Measurements from ENCODE around the gene DNMT1. TPM values are rescaled to one million over a fixed set of nuclear protein-coding genes. Genes with fewer than 3 reads are reported as not detected.

Gene DNMT1
- polyA plus RNA-seq, 1 donor (not counting 4 experiments of a cell fraction or from before 2014, with no cell fraction given), result 52.0 TPM

DNA sequence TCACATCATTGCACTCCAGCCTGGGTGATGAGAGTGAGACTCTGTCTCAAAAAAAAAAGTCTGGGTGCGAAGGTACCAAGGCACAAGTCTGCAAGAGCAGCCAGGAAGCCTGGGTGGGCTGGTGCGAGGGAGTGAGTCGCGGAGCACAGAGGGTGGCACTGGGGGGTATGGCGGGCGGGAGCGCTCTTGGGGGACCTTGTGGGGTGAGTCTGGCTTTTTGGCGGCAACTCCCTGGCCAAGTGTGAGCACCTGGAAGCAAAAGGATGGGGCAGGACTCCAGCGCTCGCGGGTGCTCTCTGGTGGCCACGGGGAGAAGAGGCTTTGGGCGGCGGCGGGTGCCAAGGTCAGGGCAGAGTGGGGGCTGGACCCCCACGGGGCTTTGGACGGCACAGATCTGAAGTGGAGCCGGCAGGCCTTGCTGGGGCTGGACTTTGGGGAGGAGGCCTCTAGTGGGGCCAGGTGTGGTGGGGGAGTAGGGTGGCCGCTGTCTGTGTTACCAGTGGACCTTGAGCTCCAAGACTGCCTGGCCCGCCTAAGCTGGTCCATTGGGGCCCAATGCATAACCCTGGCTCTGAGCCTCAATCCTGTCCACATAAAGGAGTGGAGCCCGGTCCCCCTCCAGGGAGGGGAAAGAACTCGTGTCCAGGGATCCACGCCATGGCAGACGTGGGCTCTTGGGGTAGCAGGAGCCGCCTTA is 81.7 kb downstream of the DNMT1 start:
- no peak overlapping the region for H3K27ac ChIP-seq (ENCODE audit: control insufficient read depth, insufficient read depth, low read length)
- dilution Hi-C loops (cut with MboI; ENCODE audit: extremely low pct_ligation_motif_present, low sequenced_read_pairs), result no loop called here
- H3K9ac ChIP-seq (ENCODE audit: control insufficient read depth, extremely low read depth, insufficient read depth, low read length), result no peak overlapping the region
- H3K4me1 ChIP-seq (ENCODE audit: control insufficient read depth, extremely low read depth, insufficient read depth, low read length), result peaks cover 2% of the 10 kb centered on the region
- TF ChIP-seq EZH2 (IDR thresholded peaks at IDR 0.05; ENCODE audit: low read length), result no peak
- TF ChIP-seq, protein P1, sequence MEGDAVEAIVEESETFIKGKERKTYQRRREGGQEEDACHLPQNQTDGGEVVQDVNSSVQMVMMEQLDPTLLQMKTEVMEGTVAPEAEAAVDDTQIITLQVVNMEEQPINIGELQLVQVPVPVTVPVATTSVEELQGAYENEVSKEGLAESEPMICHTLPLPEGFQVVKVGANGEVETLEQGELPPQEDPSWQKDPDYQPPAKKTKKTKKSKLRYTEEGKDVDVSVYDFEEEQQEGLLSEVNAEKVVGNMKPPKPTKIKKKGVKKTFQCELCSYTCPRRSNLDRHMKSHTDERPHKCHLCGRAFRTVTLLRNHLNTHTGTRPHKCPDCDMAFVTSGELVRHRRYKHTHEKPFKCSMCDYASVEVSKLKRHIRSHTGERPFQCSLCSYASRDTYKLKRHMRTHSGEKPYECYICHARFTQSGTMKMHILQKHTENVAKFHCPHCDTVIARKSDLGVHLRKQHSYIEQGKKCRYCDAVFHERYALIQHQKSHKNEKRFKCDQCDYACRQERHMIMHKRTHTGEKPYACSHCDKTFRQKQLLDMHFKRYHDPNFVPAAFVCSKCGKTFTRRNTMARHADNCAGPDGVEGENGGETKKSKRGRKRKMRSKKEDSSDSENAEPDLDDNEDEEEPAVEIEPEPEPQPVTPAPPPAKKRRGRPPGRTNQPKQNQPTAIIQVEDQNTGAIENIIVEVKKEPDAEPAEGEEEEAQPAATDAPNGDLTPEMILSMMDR (optimal IDR thresholded peaks at IDR 0.05 in 1 of 3, IDR thresholded peaks at IDR 0.05 in 1 of 3, conservative IDR thresholded peaks at IDR 0.05 in 1 of 3; ENCODE audit: extremely low read depth in 1 of 3, insufficient read depth in 2 of 3, low read length in 3 of 3), result peak; percentile 65 to 92 (median 68)
- H3K9me3 ChIP-seq (ENCODE audit: control insufficient read depth, low read depth, low read length), result no peaks in the 10 kb centered on the region
- no peak overlapping the region for H3K4me2 ChIP-seq (ENCODE audit: control insufficient read depth, extremely low read depth, insufficient read depth, low read depth, low read length)
- peaks cover 29% of the 10 kb centered on the region for H3K79me2 ChIP-seq (ENCODE audit: control insufficient read depth, insufficient read depth, low read length)
- no peaks in the 10 kb centered on the region for H3K9me1 ChIP-seq (ENCODE audit: control insufficient read depth, extremely low read depth, insufficient read depth, low read length)
- H3K36me3 ChIP-seq (ENCODE audit: control insufficient read depth in 2 of 2, extremely low read depth in 1 of 2, insufficient read depth in 2 of 2, low read length in 2 of 2), result peaks cover 33 to 51% of the 10 kb centered on the region in 2 experiments
- DNase-seq (ENCODE audit: low read depth, low spot score), result no peak
- no peaks in the 10 kb centered on the region for H3K27me3 ChIP-seq (ENCODE audit: control insufficient read depth, extremely low read depth, insufficient read depth, low read length)
- no peak overlapping the region for H2AFZ ChIP-seq (ENCODE audit: control insufficient read depth, low read length)
- peaks cover 13% of the 10 kb centered on the region for H4K20me1 ChIP-seq (ENCODE audit: control insufficient read depth, extremely low read depth, insufficient read depth, low read length)
- no peak overlapping the region for H3K4me3 ChIP-seq (ENCODE audit: control insufficient read depth in 2 of 3, extremely low read depth in 1 of 3, insufficient read depth in 2 of 3, low read depth in 1 of 3, low read length in 3 of 3)
- no peak for FAIRE-seq

DNA sequence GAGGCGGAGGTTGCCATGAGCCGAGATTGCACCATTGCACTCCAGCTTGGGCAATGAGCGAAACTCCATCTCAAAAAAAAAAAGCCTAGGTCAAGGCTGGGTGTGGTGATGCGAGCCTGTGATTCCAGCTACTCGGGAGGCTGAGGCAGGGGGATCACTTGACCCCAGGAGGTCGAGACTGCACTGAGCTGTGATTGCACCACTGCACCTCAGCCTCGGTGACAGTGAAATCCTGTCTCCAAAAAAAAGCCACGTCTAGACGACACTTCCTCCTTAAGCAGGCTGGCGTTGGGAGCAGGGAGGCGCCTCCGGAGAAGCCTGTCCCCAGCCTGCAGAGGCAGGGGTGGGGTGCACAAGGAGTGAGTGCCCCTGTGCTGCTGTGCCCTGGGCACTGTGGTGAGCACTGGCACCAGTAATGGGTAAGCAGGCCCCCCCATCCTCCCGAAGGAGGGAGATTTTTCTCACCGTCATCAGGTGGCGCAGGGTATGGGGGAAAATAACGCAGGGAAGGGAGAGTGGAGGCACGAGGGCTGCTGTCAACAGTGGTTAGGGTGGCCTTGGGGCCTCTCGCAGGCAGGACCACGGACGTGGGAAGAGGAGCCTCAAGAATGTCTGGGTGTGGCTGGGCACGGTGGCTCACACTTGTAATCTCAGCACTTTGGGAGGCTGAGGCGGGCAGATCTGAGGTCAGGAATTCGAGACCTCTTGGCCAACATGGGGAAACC is 82.6 kb downstream of the DNMT1 start:
- no peak for TF ChIP-seq EZH2 (IDR thresholded peaks at IDR 0.05; ENCODE audit: low read length)
- TF ChIP-seq, protein P1 (optimal IDR thresholded peaks at IDR 0.05 in 1 of 3, IDR thresholded peaks at IDR 0.05 in 1 of 3, conservative IDR thresholded peaks at IDR 0.05 in 1 of 3; ENCODE audit: extremely low read depth in 1 of 3, insufficient read depth in 2 of 3, low read length in 3 of 3), result no peak
- peaks cover 38 to 51% of the 10 kb centered on the region in 2 experiments for H3K36me3 ChIP-seq (ENCODE audit: control insufficient read depth in 2 of 2, extremely low read depth in 1 of 2, insufficient read depth in 2 of 2, low read length in 2 of 2)
- H3K27ac ChIP-seq (ENCODE audit: control insufficient read depth, insufficient read depth, low read length), result no peak overlapping the region
- no peaks in the 10 kb centered on the region for H3K27me3 ChIP-seq (ENCODE audit: control insufficient read depth, extremely low read depth, insufficient read depth, low read length)
- H4K20me1 ChIP-seq (ENCODE audit: control insufficient read depth, extremely low read depth, insufficient read depth, low read length), result peaks cover 13% of the 10 kb centered on the region
- no peaks in the 10 kb centered on the region for H3K9me1 ChIP-seq (ENCODE audit: control insufficient read depth, extremely low read depth, insufficient read depth, low read length)
- no peak overlapping the region for H3K4me2 ChIP-seq (ENCODE audit: control insufficient read depth, extremely low read depth, insufficient read depth, low read depth, low read length)
- DNase-seq (ENCODE audit: low read depth, low spot score) (no peak), FAIRE-seq (no peak)
- H2AFZ ChIP-seq (ENCODE audit: control insufficient read depth, low read length), result no peak overlapping the region
- dilution Hi-C loops (cut with MboI; ENCODE audit: extremely low pct_ligation_motif_present, low sequenced_read_pairs), result no loop called here
- H3K9ac ChIP-seq (ENCODE audit: control insufficient read depth, extremely low read depth, insufficient read depth, low read length), result no peak overlapping the region
- no peaks in the 10 kb centered on the region for H3K9me3 ChIP-seq (ENCODE audit: control insufficient read depth, low read depth, low read length)
- H3K4me1 ChIP-seq (ENCODE audit: control insufficient read depth, extremely low read depth, insufficient read depth, low read length), result peaks cover 8% of the 10 kb centered on the region
- no peak overlapping the region for H3K4me3 ChIP-seq (ENCODE audit: control insufficient read depth in 2 of 3, extremely low read depth in 1 of 3, insufficient read depth in 2 of 3, low read depth in 1 of 3, low read length in 3 of 3)
- peaks cover 31% of the 10 kb centered on the region for H3K79me2 ChIP-seq (ENCODE audit: control insufficient read depth, insufficient read depth, low read length)
